NK-92 (cell line): ENCODE measurements around the gene FAM118B.
"Not testable (repeated sequence)": the region's sequence is repeated elsewhere in the genome, so short reads cannot be mapped to it uniquely, and the experiment has no call there.

Experiments used
- DNase-seq: peaks from one replicate; lab custom pipeline; 2025; ENCODE audit not compliant: unreplicated experiment; lab: John Stamatoyannopoulos, UW

The FAM118B gene

DNA sequence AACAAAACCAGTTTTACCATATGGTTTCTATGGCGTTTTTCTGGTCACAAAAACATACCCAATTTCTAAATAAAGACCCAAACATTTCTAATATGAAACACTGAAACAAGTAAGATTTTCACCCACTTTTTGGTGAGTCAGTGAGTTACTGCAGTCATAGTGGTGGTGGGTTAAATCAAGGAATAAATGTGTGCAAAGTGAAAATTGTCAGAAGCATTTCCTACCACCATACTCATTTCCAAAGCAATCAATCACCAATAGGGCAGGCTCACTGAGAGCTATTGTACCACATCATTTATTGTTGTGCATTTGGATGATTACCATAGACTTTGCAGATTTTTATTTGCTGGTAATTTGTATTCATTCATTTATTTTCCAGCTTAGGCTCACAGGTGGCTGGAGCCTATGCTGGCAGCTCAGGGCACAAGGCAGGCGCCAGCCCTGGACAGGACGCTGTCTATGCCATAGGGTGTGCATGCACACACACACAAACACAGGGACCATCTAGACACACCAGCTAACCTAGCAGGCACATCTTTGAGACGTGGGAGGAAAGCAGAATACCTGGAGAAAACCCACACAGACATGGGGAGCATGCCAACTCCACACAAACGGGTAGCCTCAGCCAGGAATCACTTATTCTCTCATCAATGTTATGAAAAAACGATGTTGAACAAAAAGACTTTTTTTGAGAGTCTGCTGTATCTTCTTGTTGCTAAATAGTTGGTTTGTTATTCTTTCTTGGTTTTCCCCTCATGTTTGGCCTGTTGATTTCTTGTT, 5.1 kb downstream of the FAM118B start:
- DNase-seq = no peak

DNA sequence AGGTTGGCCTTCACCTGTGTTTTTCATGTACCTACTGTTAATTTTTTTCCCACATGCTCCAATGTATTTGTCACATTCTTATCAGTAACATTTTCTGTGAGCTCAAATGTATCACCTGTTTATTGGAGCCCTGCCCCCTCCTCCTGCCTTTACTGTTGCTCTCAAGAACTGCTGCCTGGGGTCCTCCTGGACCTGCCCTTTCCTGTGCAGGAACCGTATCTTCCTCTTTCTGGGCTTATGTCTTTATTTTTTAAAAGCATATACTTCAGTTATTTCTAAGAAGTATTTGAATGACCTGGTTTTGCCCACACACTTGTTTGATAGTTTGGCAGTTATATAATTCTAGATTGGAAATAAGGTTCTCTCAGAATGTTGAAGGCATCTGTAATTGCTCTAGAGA, 5.9 kb downstream of the FAM118B start:
- no peak for DNase-seq

DNA sequence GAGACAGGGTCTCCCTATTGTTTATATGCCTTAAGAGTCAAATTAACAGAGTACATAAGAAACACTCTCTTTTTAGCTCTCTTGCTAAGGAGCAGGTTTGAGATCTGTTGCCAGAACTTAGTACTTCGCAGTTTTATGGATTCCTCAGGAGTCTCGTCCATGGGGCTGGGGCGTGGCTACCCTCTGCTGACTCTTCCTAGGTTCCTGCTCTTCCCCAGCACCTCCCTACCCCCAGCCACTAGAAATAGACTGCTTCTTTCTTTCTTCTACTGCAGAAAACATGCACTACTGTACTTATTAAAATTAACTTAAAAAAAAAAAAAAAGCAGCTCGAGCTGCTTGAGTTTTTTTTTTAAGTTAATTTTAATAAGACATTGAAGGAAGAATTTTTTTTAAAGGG, 8.0 kb downstream of the FAM118B start:
- DNase-seq = no peak

DNA sequence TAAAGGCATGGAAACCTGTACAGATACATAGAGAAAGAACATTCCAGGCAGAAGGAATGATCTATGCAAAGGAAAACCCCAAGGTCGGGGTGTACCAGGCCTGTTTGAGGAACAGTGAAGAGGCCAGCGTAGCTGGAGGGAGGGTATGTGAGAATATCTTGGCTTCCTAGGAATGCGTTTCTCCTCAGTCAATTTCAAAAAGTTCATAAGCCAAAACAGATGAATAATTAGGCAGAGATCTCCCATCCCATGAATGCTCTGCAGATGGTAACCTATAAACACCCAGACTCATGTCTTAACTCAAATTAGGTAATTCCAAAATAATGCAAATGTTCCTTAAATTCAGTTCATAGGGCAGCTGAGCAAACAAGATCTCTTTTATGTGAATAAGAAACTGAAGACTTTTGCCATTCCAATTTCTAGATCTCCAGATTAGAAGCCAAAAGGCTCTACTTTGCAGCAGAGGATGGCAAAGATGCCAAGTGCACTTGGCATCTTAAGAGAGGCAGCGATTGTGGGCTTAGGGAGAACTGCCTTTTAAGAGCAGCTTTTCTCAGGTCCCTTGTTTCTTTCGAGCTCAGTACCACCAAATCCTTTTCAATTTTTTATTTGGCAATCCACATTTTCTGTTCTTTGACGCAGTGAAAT, 13.2 kb downstream of the FAM118B start:
- DNase-seq = no peak

DNA sequence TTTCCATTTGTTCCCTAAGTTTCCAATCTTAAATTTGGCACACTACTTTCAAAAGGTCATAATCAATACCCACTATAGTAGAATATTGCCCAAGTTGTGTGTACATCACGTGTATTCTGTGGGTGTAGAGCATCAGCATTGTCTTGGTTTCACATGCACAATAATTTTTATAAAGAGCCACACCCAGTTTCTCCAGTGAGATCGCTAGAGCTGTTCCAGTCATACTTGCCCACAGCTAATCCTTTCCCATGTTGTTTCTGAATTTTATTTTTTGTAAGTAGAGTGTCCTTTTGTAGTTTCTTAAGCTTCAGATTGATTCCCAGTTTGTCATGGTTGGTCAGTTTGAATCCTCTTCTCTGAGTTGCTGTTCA, 13.7 kb downstream of the FAM118B start:
- DNase-seq = no peak

DNA sequence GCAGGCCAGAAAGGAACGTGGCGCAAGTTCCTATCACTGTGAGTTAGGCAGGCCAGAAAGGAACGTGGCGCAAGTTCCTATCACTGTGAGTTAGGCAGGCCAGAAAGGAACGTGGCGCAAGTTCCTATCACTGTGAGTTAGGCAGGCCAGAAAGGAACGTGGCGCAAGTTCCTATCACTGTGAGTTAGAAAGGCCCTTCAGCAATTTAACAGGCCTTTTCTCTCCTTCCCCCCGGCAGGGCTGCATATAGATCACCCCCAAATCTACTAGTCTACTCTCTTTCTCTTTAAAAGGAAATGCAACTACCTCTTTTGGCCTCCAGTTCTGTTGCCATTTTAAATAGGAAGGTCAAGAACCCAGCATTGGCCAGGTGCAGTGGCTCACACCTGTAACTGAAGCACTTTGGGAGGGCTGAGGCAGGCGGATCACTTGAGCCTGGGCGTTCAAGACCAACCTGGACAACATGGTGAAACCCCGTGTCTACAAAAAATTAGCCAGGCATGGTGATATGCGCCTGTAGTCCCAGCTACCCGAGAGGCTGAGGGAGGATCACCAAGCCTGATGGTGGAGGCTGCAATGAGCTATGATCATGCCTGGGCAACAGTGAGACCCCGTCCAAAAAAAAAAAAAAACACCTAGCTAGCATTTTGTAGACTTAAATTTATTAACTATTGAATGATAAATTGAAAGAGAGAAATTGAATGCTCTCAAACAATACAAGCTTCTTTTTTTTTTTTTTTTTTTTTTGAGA, 14.9 kb downstream of the FAM118B start:
- DNase-seq = no peak

DNA sequence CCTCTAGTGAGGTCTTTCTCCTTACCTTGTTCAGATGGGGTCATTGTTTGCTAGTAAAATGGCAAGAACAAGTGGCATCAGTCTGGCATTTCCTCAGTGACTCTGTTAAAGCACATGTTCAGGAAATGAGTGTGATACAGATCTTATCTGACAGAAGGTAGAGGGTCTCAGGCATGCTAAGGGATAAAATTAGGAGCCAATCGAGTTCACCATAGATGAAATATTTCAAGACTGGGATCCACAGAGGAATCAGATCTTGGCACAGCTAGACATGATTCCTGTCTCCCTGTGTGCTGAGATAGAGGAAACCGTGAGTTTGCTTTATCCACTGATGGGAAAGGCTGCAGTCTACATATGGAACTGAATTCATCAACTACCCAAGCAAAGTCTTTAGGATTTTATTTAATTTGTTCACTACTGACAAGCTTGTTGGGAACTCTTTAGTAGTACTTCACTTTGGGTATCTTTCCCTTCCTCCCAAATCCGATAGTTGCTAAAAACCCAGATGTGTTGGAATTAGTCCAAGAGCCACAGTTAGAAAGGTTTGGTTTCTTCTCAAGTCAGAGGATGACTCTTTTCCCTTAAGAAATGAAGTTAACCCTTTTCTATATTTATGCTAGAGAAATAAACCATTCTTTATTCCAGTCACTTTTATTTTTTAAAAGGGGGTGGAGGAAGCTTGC, 18.4 kb downstream of the FAM118B start:
- DNase-seq = no peak

DNA sequence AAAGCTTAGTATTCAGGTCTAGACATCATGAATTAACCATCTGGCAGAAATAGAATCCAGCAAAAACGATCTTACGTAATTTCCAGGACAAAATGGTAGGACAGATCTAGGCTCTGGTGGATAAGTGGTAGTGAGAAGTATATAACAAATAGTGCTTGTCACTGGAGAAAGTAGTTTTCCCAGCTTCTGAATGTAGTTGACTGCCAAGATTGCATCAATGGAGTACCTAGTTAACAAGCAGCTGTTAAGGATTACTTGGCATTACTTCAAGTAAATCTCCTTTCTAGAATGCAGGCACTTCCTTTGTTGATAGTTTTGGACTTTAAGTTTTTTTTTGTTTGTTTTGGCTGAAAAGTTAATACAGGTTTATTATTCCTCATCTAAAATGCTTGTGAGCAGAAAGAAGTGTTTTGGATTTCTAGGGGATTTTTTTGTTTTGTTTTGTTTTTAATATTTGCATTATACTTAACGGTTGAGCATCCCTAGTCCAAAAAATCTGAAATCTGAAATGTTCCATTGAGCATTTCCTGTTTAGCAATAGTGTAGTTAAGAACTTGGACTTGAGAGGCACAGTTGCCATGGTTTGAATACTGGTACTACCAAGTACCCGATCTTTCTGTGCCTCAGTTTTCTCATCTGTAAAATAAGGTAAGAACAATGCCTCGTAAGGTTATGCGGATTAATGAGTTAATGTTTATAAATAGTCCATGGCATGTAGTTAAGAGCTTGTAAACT, 20.3 kb downstream of the FAM118B start:
- no peak for DNase-seq

DNA sequence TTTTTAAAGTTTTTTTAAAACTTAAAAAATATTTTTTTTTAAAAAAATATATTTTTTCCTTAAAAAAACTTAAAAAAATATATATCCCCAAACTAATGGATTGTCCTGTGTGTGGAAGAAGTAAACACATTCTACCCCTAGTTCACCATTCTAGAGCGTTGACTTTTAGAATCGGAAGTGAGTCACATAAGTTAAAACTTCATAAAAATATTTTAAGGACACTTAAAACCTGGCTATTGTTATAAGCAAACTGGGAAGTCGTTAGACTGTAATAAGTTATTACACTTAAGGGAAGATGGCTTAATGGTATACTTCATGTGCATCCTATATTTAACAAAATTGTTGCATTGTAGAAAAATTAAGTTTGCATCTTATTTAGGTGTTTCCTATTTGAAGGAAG, 21.1 kb downstream of the FAM118B start:
- DNase-seq = no peak

DNA sequence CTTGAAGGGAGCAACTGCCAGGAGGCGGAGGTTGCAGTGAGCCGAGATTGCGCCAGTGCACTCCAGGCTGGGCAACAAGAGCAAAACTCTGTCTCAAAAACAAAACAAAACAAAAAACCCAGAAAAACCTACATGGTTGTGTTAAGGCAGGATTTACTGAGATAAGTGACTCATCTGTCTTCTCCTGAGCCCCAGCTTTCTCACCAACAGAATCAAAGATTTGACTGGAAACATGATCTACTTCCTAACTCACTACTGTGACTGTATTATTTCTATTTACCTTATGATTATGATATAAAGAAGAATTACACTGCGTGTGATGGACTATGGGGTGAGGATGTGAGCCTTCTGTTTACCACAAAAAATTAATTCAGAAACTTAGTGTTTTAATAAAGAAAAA, 21.8 kb downstream of the FAM118B start:
- DNase-seq = no peak

DNA sequence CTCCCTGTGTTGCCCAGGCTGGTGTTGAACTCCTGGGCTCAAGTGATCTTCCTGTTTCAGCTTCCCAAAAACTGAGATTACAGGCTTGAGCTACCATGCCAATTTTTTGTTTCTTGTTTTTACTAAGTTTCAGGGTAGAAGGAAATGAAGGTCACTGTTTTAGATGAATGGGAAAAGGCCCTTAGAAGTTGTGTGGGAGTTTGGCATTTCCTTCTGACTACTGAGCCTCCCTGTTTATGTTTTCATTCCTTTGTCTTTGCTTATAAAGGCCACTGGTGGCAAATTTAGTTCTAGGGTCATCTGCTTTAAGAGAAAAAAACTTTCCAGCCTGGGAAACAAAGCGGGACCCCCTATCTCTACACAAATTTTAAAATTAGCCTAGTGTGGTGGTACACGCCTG, 35.1 kb downstream of the FAM118B start:
- DNase-seq = no peak

DNA sequence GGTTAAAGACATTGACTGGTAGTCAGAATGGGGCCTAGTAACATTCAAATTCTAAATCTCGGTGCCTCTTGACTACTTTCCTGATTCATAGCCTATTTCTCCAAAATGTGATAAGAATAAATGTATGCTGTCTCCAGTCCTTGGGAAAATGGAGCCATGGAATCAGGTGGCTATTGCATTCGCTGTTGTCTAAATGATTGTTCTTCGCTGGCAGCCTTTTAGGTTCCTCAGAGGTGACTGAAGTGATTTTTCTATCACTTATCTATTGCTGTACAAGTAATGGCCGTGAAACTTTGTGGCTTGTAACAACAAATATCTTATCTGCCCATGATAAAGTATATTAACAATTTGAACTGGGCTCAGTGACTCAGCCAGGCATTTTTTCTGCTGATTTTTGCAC, 41.7 kb downstream of the FAM118B start:
- DNase-seq = no peak

DNA sequence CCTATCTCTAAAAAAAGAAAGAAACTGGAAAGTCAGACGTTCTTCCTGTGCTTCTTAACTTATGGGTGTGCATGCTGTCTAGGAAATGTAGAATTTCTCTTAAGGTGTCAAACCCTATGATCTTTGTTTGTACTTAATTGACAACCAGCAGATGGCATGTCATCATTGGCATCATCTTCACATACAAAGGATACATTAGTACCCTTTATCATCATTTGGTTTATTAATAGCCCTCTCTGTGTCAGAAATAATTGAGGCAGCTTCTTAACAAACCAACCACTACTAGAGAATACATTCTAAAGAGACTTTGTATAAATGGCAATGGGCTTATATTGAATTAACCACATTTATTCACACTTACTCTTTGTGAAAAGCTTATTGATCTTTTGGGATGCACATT, 43.2 kb downstream of the FAM118B start:
- DNase-seq = no peak

DNA sequence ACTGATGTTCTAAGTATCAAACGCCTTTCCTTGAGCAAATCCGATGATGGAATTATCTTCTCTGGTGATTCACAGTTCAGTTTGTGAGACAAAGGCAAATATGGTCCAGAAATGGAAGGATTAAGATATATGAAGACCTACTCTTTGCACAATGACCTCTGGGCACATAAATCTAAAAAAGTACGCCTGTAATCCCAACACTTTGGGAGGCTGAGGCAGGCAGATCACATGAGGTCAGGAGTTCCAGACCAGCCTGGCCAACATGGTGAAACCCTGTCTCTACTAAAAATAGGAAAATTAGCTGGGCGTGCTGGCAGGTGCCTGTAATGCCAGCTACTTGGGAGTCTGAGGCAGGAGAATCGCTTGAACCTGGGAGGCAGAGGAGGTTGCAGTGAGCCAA, 43.9 kb downstream of the FAM118B start:
- DNase-seq = not testable (repeated sequence)

DNA sequence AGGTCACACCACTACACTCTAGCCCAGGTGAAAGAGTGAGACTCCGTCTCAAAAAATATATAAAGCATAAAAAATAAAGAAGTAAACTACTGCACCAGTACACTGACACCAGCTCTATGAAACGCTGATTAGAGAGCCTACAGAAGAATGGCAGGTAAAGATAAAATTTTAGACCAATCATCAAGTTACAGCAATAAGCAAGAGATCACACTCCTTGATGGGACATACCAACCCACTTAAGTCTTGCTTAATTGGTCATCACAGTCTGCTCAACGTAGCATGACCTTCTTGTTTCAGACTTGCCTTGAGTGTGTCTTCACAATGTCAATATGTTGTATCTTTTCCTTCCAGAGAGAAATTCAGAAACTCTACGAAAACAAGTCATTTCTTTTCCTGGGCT, 44.6 kb downstream of the FAM118B start:
- no peak for DNase-seq

DNA sequence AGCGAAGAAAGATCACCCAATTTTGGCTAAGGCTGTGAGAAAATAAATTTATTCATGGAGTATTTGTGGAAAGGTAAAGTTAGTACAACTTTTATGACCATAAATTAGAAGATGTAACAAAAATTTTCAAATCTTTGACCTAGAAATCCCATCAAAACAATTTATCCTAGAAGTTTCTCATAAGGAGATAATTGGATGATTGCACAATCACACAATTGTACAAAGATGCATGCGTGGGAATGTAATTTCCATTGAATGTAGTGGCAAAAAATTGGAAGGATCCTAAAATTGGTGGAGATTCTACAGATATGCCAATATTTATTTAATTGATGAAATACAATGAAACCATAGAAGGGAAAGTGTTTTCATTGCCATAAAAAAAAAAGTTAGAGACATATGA, 45.6 kb downstream of the FAM118B start:
- DNase-seq = no peak

DNA sequence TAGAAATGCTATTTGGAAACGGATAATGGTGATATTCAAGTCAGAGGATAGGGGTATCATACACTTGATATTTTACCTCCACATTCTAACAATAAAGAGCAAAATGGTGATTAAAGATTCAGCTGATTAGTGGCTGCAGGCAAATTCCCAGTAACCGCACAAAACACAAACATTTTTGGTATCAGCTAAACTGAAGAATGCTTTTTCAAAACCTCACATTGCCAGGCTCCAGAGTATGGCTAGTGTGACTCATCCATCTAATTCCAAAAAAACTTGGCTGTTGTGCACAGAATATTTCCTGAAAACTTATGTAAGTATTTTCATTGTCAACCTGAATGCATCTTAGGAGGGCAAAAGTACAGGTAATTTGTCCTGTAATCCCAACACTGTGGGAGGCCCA, 46.2 kb downstream of the FAM118B start:
- DNase-seq = no peak

DNA sequence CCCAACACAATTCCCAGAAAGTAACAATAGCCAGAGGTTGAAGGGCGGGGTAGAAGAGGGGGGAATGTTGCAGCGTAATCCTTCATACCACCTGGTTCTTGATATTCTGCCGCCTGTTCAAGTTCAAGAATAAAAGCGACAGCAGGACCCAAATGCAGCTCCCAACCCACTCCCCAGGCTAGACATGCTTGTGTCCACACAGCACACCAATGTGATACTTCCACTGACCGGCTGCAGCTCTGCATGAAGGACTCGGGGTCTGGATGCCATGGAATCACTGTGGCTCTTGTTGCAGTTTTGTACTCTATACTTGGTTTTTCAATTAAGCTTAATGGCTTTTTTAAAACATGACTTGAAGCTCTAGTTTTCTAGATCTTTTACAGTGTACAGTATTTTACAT, 50.6 kb downstream of the FAM118B start:
- DNase-seq = no peak

DNA sequence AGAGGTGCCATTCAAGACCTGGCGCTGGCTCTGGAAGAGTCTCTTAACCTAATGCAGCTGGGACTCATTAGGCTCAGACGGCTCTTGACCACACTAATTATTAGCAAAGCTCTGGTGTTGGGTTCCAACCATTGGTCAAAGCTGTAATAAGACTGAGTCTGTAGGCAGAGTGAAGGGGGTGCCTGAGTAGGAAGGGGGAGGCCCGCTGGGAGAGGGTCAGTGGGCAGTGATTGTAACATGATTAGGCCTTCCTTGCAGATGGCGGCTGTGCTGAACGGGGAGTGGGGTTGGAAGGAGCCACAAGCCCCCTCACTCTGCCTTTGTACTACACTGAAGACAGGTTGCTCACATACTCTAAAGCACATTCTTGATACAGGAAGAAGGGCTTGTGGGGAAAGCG, 51.9 kb downstream of the FAM118B start:
- no peak for DNase-seq

DNA sequence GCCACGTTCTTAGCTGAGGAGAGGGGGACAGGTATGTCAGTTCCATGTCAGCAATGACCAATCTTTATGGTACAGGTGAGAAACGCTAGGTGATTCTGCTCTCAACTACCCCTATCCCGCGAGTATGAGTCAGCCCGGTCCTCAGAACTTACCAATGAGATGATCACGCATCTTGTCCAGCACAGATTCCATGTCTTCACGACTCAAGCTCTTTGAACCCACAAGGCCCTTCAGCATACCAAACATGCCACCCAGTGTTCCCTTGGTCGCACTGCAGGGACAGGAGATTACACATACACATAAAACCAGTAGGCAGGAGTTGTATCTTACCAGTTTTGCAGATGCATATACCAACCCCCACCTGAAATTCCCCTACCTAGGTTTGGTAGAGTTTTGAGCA, 54.2 kb downstream of the FAM118B start:
- no peak for DNase-seq

DNA sequence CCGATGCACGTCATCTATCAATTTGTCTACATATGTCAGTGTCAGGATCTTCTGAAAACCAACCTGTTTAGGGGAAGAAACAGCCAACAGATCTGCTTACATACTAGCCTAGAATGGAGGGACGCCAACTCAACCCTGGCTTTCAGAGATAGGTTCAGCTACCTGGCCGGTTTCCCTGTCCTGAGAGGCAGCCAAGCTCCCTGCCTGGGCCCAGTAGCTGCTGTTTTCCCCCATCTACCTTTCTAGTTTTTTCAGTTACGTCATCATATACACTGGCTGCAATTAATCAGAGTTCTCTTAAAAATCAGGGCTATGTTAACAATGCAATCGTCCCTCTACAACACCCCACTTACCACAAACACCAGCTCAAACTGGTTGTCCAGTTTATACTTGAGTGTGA, 56.1 kb downstream of the FAM118B start:
- DNase-seq = no peak
